GM12891 (cell line): ENCODE results near the gene ACOX2.

Experiments used
- DNase-seq: peaks from one replicate; pipeline ENCODE4 v3.0.0; 2011; ENCODE audit warnings: low spot score; ENCODE audit not compliant: insufficient read length
- FAIRE-seq: peaks from 2 replicates; lab custom pipeline; 2011; peaks lifted over from hg19 to GRCh38; lab: Jason Lieb, UNC
- PAX5 ChIP-seq: IDR thresholded peaks from 2 replicates; pipeline ENCODE4 v1.6.1; 2011; ENCODE audit warnings: low read length, moderate library complexity, mild to moderate bottlenecking; ENCODE audit not compliant: insufficient read depth, severe bottlenecking
- POLR2A ChIP-seq: IDR thresholded peaks from 2 replicates; pipeline ENCODE4 v1.6.1; 2011; ENCODE audit warnings: low read depth, low read length, control low read depth
- POLR2AphosphoS5 ChIP-seq: IDR thresholded peaks from 2 replicates; pipeline ENCODE4 v1.6.1; 2011; ENCODE audit warnings: low read depth, low read length, control low read depth
- POU2F2 ChIP-seq: IDR thresholded peaks from 2 replicates; pipeline ENCODE4 v1.6.1; 2011; ENCODE audit warnings: low read depth, mild to moderate bottlenecking, control low read depth, low read length, moderate library complexity
- SPI1 ChIP-seq: IDR thresholded peaks from 2 replicates; pipeline ENCODE4 v1.6.1; 2011; ENCODE audit warnings: low read depth, low read length, control low read depth
- TAF1 ChIP-seq: IDR thresholded peaks from 2 replicates; pipeline ENCODE4 v1.6.1; 2011; ENCODE audit warnings: low read depth, low read length, control low read depth

Gene ACOX2

GRCh38 chr3:58567251-58567515, 30.2 kb upstream of the ACOX2 start:
- FAIRE-seq (no peak), DNase-seq (no peak)
- no peak for TF ChIP-seq SPI1
- TF ChIP-seq POU2F2: no peak
- TF ChIP-seq POLR2A: no peak
- TF ChIP-seq POLR2AphosphoS5: no peak

GRCh38 chr3:58566398-58567250, 29.6 kb upstream of the ACOX2 start:
- no peak for FAIRE-seq
- DNase-seq: no peak
- TF ChIP-seq SPI1: no peak
- TF ChIP-seq POLR2A: no peak
- TF ChIP-seq PAX5: no peak
- TF ChIP-seq POU2F2: no peak

GRCh38 chr3:58565621-58566397, 28.8 kb upstream of the ACOX2 start:
- TF ChIP-seq POU2F2 (no peak), SPI1 (no peak), POLR2A (no peak), TAF1 (no peak), PAX5 (no peak), POLR2AphosphoS5 (no peak)
- no peak for DNase-seq
- no peak for FAIRE-seq

- FAIRE-seq (no peak), DNase-seq (no peak)
- TF ChIP-seq POLR2A: no peak
- no peak for TF ChIP-seq POLR2AphosphoS5
- TF ChIP-seq POU2F2: no peak
- no peak for TF ChIP-seq PAX5
- TF ChIP-seq SPI1: no peak
- no peak for TF ChIP-seq TAF1
These were observed 27.6 kb upstream of the ACOX2 start for GRCh38 chr3:58564456-58565160.

DNA sequence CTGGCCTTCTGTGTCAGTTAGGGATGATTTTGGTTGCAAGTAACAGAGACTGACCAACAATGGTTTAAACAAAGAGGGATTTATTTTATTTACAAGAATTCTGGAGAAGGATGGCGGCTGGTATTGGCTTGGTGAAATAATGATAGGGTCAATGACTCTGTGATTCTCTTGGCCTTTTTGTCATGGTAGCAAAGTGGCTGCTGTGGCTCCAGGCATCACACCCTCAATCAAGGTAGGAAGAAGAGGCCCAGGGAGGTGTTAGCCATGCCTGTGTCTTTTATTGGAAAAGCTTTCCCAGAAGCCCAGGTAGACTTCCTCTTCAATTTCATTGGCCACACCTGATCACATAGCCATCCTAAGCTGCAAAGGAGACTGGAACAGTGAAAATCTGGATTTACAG, 27.1 kb upstream of the ACOX2 start:
- TF ChIP-seq POLR2AphosphoS5 (no peak), POLR2A (no peak), PAX5 (no peak), POU2F2 (no peak), TAF1 (no peak), SPI1 (no peak)
- DNase-seq (no peak), FAIRE-seq (no peak)

DNA sequence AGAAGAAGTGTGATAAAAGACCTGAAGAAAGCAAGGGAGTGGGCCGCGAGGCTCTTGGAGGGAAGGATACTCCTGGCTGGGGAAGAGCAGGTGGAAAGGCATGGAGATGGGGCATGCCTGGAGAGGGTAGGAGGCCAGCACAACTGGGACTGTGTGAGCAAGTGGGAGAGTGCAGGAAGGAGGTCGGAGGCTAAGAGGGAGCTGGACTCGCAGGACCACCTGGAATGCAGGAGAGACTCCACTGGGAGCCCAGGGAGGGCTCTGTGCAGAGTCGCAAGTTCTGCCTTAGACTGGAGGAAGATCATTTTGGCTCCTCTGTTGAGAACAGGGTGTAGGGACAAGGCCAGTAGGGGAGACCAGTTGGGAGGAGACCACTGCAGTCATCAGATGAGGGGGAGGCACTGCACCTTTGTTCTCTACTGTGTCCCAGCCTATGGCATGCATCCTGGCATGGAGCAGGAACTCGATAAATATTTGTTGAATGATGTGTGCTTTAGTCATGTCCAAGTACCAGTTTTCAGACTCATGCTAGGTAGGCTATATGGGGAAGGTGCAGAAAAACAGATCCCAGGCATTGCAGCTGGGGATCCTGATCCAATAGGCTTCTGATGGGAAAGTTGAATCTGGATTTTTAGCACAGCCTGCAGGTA, 26.5 kb upstream of the ACOX2 start:
- DNase-seq (no peak), FAIRE-seq (no peak)
- TF ChIP-seq PAX5 (no peak), TAF1 (no peak), POLR2A (no peak), SPI1 (no peak), POU2F2 (no peak)

DNA sequence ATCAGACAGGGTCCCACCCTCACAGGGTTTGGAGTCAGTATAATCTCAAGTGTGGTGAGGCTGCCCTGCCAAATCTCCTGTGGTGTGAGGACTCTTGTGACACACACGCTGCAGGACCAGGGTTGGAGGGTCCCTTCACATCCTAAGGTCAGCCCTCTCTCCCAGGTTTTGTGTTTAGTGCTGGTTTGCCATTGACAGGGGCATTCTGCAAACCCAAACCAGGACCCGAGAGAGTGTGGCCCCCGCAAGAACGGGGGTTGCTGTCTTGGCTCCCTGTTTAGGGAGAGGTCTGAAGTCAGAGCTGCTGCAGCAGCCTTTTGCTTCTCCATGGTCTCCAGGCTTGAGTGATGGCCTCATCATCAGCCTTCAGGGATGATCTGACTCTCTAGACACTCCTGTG, 25.5 kb upstream of the ACOX2 start:
- no peak for FAIRE-seq
- DNase-seq: no peak
- TF ChIP-seq POU2F2 (no peak), TAF1 (no peak), PAX5 (no peak), SPI1 (no peak), POLR2AphosphoS5 (no peak), POLR2A (no peak)

- TF ChIP-seq POU2F2: no peak
- no peak for TF ChIP-seq PAX5
- TF ChIP-seq POLR2AphosphoS5: no peak
- no peak for TF ChIP-seq POLR2A
- no peak for TF ChIP-seq TAF1
- no peak for TF ChIP-seq SPI1
- FAIRE-seq (no peak), DNase-seq (no peak)
These were observed 23.9 kb upstream of the ACOX2 start for GRCh38 chr3:58560771-58561311.

DNA sequence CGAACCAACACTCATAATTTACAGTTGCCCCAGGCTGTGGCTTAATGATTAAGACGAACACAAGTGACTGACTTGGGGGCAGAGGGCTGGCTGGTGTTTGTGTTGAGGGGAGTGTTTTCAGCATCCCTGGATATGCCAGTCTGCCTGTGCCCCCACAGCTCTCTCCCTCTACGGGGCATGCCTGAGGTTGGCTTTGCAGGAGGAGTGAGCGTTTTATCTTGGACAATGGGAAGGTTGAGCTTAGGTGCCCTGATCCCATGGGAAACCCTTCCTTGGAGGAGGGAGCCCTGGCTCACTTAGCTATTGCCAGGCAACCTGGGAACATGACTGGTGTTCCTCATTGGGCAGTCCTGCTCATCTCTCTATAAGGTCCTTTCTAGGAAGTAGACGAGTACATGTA, 22.6 kb upstream of the ACOX2 start:
- no peak for TF ChIP-seq PAX5
- TF ChIP-seq POLR2AphosphoS5: no peak
- no peak for FAIRE-seq
- no peak for DNase-seq
